ENCODE data around the gene MOB3A. TPM values are rescaled to one million over a fixed set of nuclear protein-coding genes. Genes with fewer than 3 reads are reported as not detected.

MOB3A gene
- total and polyA plus RNA-seq, 10 of the 15 experiments (the other 5 are each of a cell fraction or from before 2014, with no cell fraction given): 7.5 to 229 (median 79.4) TPM

DNA sequence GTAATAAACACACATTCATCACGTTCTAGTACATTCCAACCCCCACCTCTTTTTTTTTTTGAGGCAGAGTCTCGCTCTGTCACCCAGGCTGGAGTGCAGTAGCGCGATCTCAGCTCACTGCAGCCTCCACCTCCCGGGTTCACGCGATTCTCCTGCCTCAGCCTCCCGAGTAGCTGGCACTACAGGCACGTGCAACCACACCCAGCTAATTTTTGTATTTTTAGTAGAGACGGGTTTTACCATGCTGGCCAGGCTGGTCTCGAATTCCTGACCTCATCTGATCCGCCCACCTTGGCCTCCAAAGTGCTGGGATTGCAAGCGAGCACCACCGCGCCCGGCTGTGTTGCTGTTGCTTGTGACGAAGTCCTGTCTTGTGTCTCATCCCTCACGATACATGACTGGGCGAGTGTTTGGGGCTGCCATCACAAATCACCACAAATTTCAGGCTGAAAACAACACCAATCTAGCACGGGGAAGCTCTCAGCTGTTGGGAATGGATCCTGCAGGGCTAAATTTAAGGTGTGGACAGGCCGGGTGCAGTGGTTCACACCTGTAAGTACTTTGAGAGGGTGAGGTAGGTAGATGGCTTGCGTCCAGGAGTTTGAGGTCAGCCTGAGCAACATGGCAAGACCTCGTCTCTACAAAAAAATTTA lies 15.7 kb downstream of the MOB3A start (continued):
- TF ChIP-seq, protein P1, sequence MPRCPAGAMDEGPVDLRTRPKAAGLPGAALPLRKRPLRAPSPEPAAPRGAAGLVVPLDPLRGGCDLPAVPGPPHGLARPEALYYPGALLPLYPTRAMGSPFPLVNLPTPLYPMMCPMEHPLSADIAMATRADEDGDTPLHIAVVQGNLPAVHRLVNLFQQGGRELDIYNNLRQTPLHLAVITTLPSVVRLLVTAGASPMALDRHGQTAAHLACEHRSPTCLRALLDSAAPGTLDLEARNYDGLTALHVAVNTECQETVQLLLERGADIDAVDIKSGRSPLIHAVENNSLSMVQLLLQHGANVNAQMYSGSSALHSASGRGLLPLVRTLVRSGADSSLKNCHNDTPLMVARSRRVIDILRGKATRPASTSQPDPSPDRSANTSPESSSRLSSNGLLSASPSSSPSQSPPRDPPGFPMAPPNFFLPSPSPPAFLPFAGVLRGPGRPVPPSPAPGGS (IDR thresholded peaks at IDR 0.05; ENCODE audit: borderline replicate concordance, insufficient read depth, low read depth, low read length, poor library complexity, severe bottlenecking): no peak
- no peak for TF ChIP-seq SIN3A (IDR thresholded peaks at IDR 0.05; ENCODE audit: low read depth, low read length)
- TF ChIP-seq ESRRA (IDR thresholded peaks at IDR 0.05; ENCODE audit: low read length): no peak
- TF ChIP-seq MTA3 (IDR thresholded peaks at IDR 0.05; ENCODE audit: borderline replicate concordance, low read length): no peak

DNA sequence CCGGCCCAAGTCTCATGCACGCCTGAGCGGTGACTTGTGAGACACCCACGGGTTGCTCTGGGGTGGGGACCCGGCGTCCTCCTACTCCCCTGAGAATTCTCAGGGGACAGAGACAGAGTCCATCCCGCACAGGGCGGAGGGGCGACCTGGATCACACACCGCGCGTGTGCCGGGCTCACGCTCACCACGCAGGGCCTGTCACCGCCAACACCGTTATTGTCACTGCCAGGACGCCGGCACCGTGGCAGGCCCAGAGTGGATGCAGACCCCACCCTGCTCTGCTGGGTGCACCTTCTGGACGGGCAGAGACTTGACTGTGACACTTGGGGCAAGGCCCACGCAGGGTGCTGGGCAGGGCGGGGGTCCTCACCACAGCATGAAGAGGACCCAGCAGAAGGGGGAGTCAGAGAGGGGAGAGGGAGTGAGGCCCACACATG lies 16.2 kb downstream of the MOB3A start:
- H3K27ac ChIP-seq (ENCODE audit: control insufficient read depth, insufficient read depth): no peak overlapping the region; the same call in 1 of the 2 replicates
- H3K79me2 ChIP-seq (ENCODE audit: control insufficient read depth, insufficient read depth, low read length): peaks cover 93% of the 10 kb centered on the region
- H3K4me1 ChIP-seq (ENCODE audit: control insufficient read depth, insufficient read depth, low read length): peaks cover 31% of the 10 kb centered on the region
- ChIA-PET POLR2A (interaction anchor here (1.6 kb wide), 1 partner anchor 13 kb away, joined by 9 read pairs; no protein-coding TSS in a partner anchor), RAD21 (ENCODE audit: unreplicated experiment) (no interaction called here), SMC1A (ENCODE audit: uncharacterized antibody, unreplicated experiment) (no interaction called here), CTCF (no interaction called here)
- no peak for DNase-seq (ENCODE audit: low read depth, low spot score)
- peak; percentile 39; the same call in 1 of the 2 replicates for TF ChIP-seq BACH1 (IDR thresholded peaks at IDR 0.05; ENCODE audit: borderline replicate concordance)
- TF ChIP-seq MEF2B (IDR thresholded peaks at IDR 0.05; ENCODE audit: partially characterized antibody, poor library complexity, severe bottlenecking): peak; percentile 69
- no peak for TF ChIP-seq EP300 (IDR thresholded peaks at IDR 0.05; ENCODE audit: borderline replicate concordance in 1 of 2, control insufficient read depth in 1 of 2, low read depth in 2 of 2, low read length in 2 of 2)
- no peak for TF ChIP-seq MXI1 (IDR thresholded peaks at IDR 0.05; ENCODE audit: low read depth, low read length)
- TF ChIP-seq SUPT20H (IDR thresholded peaks at IDR 0.05; ENCODE audit: borderline replicate concordance, control insufficient read depth, low read depth, low read length): no peak
- peak; percentile 14; the same call in 1 of the 2 replicates for TF ChIP-seq CHD2 (IDR thresholded peaks at IDR 0.05; ENCODE audit: borderline replicate concordance, low read depth, low read length)
- TF ChIP-seq, protein P2, sequence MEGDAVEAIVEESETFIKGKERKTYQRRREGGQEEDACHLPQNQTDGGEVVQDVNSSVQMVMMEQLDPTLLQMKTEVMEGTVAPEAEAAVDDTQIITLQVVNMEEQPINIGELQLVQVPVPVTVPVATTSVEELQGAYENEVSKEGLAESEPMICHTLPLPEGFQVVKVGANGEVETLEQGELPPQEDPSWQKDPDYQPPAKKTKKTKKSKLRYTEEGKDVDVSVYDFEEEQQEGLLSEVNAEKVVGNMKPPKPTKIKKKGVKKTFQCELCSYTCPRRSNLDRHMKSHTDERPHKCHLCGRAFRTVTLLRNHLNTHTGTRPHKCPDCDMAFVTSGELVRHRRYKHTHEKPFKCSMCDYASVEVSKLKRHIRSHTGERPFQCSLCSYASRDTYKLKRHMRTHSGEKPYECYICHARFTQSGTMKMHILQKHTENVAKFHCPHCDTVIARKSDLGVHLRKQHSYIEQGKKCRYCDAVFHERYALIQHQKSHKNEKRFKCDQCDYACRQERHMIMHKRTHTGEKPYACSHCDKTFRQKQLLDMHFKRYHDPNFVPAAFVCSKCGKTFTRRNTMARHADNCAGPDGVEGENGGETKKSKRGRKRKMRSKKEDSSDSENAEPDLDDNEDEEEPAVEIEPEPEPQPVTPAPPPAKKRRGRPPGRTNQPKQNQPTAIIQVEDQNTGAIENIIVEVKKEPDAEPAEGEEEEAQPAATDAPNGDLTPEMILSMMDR (IDR thresholded peaks at IDR 0.05 in 2 of 3, conservative IDR thresholded peaks at IDR 0.05 in 1 of 3; ENCODE audit: control insufficient read depth in 2 of 3, extremely low read depth in 1 of 3, insufficient read depth in 1 of 3, low read depth in 3 of 3, low read length in 3 of 3): no peak
- peak; percentile 19; the same call in 1 of the 2 replicates for TF ChIP-seq POLR2AphosphoS5 (IDR thresholded peaks at IDR 0.05; ENCODE audit: low read length)
- TF ChIP-seq SUZ12 (IDR thresholded peaks at IDR 0.05; ENCODE audit: unreplicated experiment): no peak
- TF ChIP-seq BRCA1 (IDR thresholded peaks at IDR 0.05; ENCODE audit: low read depth, low read length): no peak
- TF ChIP-seq, protein P3, sequence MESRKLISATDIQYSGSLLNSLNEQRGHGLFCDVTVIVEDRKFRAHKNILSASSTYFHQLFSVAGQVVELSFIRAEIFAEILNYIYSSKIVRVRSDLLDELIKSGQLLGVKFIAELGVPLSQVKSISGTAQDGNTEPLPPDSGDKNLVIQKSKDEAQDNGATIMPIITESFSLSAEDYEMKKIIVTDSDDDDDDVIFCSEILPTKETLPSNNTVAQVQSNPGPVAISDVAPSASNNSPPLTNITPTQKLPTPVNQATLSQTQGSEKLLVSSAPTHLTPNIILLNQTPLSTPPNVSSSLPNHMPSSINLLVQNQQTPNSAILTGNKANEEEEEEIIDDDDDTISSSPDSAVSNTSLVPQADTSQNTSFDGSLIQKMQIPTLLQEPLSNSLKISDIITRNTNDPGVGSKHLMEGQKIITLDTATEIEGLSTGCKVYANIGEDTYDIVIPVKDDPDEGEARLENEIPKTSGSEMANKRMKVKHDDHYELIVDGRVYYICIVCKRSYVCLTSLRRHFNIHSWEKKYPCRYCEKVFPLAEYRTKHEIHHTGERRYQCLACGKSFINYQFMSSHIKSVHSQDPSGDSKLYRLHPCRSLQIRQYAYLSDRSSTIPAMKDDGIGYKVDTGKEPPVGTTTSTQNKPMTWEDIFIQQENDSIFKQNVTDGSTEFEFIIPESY (IDR thresholded peaks at IDR 0.05): no peak
- H3K4me3 ChIP-seq: peak overlapping the region; percentile 95
- FAIRE-seq: no peak
- H3K9ac ChIP-seq (ENCODE audit: control insufficient read depth, insufficient read depth, low read length): 0 out of 2 replicates have a peak overlapping the region, but pooled peaks have one; percentile 9
- in situ Hi-C loops (cut with MboI): loop anchor here (5.0 to 10.0 kb wide), 2 partner anchors 63 to 815 kb away; partner anchors contain the start of genes BTBD2 and CIRBP
- H3K4me2 ChIP-seq (ENCODE audit: control insufficient read depth, insufficient read depth): peak overlapping the region; percentile 84
- H4K20me1 ChIP-seq (ENCODE audit: control insufficient read depth, insufficient read depth): peaks cover 36% of the 10 kb centered on the region
- no peak for ATAC-seq
- no peak overlapping the region for H2AFZ ChIP-seq (ENCODE audit: control insufficient read depth, low read depth, low read length)
- BruUV-seq (replicated peaks): no TSS peak
- no peaks in the 10 kb centered on the region for H3K27me3 ChIP-seq (replicated peaks in 1 of 2; ENCODE audit: control insufficient read depth in 2 of 2, insufficient read depth in 2 of 2, low read length in 1 of 2)
- WGBS (ENCODE audit: insufficient coverage, insufficient replicate concordance, low lambda C conversion rate, missing lambda C conversion rate): 10% methylated on average over 22 of the region's 23 CpGs
- peaks cover 45 to 49% of the 10 kb centered on the region in 2 experiments for H3K36me3 ChIP-seq (ENCODE audit: control insufficient read depth in 2 of 2, insufficient read depth in 2 of 2, low read length in 1 of 2)
- intact Hi-C loops (cut with micrococcal nuclease; ENCODE audit: unreplicated experiment): no loop called here
- no peaks in the 10 kb centered on the region; the same call in 2 of the 3 replicates for H3K9me3 ChIP-seq (replicated peaks; ENCODE audit: control insufficient read depth, insufficient read depth, low read length)

All from GM12878 (cell line).